Lower leg skin (tissue), 3 donors: ENCODE results near the gene ARSB.

Experiments
- POLR2A ChIP-seq, 2 donors: fragments of 450-650 bp; IDR thresholded peaks; one replicate each; pipeline ENCODE4 v1.6.1; 2016 to 2017; ENCODE audit warnings: antibody characterized with exemption in 2 of 2, mild to moderate bottlenecking in 1 of 2, moderate library complexity in 1 of 2
- TF ChIP-seq, protein P1 (sequence below), 3 donors: fragments of 450-650 bp; IDR thresholded peaks; one replicate each; pipeline ENCODE4 v1.5.1; 2016; ENCODE audit warnings: antibody characterized with exemption in 3 of 3, mild to moderate bottlenecking in 3 of 3, moderate library complexity in 2 of 3

DNA sequence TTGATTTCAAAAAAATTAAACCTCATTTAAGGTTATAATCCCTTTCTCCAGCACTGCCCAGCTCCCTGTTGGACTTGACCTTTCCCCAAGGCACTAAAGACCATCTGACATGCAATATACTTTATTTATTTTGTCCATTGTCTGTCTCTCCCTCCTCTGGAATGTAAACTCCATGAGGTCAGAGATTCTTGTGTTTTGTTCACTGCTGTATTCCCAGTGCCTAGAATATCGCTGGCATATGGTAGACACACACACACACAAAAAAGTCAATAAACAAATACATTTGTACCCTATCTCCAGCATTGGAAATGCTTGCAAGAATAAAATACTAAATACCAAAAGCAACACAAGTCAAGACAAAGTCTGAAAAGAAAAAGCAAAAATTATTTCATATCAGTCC lies 17.3 kb upstream of the ARSB start:
- TF ChIP-seq, protein P1, sequence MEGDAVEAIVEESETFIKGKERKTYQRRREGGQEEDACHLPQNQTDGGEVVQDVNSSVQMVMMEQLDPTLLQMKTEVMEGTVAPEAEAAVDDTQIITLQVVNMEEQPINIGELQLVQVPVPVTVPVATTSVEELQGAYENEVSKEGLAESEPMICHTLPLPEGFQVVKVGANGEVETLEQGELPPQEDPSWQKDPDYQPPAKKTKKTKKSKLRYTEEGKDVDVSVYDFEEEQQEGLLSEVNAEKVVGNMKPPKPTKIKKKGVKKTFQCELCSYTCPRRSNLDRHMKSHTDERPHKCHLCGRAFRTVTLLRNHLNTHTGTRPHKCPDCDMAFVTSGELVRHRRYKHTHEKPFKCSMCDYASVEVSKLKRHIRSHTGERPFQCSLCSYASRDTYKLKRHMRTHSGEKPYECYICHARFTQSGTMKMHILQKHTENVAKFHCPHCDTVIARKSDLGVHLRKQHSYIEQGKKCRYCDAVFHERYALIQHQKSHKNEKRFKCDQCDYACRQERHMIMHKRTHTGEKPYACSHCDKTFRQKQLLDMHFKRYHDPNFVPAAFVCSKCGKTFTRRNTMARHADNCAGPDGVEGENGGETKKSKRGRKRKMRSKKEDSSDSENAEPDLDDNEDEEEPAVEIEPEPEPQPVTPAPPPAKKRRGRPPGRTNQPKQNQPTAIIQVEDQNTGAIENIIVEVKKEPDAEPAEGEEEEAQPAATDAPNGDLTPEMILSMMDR (IDR thresholded peaks at IDR 0.05): no peak
- TF ChIP-seq POLR2A (IDR thresholded peaks at IDR 0.05): no peak
